Spleen (tissue), 11 donors: Measurements from ENCODE around the gene EMILIN1. TPM values are rescaled to one million over a fixed set of nuclear protein-coding genes. Genes with fewer than 3 reads are reported as not detected.

Experiments
- DNase-seq: peaks from one replicate; pipeline ENCODE4 v3.0.0-alpha.2; 2020
- H3K27ac ChIP-seq, 8 donors: fragments of 200-600 bp; sonication (generic) in 7 of 8; 1 replicate in 4 of 8; 2 replicates in 4 of 8; pipeline versions ENCODE4 v1.5.0 to v1.8.0; 2016 to 2021; ENCODE audit warnings: inconsistent platforms in 4 of 8, mild to moderate bottlenecking in 4 of 8, moderate library complexity in 1 of 8
- H3K27me3 ChIP-seq, 7 donors: fragments of 200-600 bp; sonication (generic) in 6 of 7; replicated peaks in 1 of 7; 1 replicate in 4 of 7; 2 replicates in 3 of 7; pipeline versions ENCODE4 v1.5.0 to v1.8.0; 2016 to 2021; ENCODE audit warnings: inconsistent platforms in 3 of 7, mild to moderate bottlenecking in 1 of 7
- H3K36me3 ChIP-seq, 6 donors: fragments of 200-600 bp; sonication (generic) in 5 of 6; 1 replicate in 4 of 6; 2 replicates in 2 of 6; pipeline versions ENCODE4 v1.5.0 to v1.8.0; 2016 to 2021; ENCODE audit warnings: inconsistent platforms in 2 of 6
- H3K4me1 ChIP-seq, 6 donors: fragments of 200-600 bp; sonication (generic) in 5 of 6; 1 replicate in 3 of 6; 2 replicates in 3 of 6; pipeline versions ENCODE4 v1.5.0 to v1.8.0; 2016 to 2021; ENCODE audit warnings: inconsistent platforms in 3 of 6
- H3K4me3 ChIP-seq, 8 donors: fragments of 200-600 bp; sonication (generic) in 7 of 8; 1 replicate in 4 of 8; 2 replicates in 4 of 8; pipeline versions ENCODE4 v1.5.0 to v1.8.0; 2016 to 2021; ENCODE audit warnings: inconsistent platforms in 4 of 8, mild to moderate bottlenecking in 4 of 8, moderate library complexity in 2 of 8
- H3K9me3 ChIP-seq, 8 donors: fragments of 200-600 bp; sonication (generic) in 7 of 8; 1 replicate in 4 of 8; 2 replicates in 4 of 8; pipeline versions ENCODE4 v1.5.0 to v1.8.0; 2016 to 2021; ENCODE audit warnings: inconsistent platforms in 4 of 8
- POLR2A ChIP-seq, 3 donors: fragments of 450-650 bp; IDR thresholded peaks; one replicate each; pipeline ENCODE4 v1.5.1; 2017; ENCODE audit warnings: antibody characterized with exemption in 3 of 3, mild to moderate bottlenecking in 1 of 3
- POLR2AphosphoS5 ChIP-seq, 3 donors: sonication (generic); formaldehyde crosslinking; IDR thresholded peaks; one replicate each; pipeline ENCODE4 v1.5.1; 2017; ENCODE audit warnings: antibody characterized with exemption in 3 of 3
- WGBS, 5 donors: extraction: QIAGEN DNeasy Blood & Tissue Kit in 3 of 5; methylation state at CpG; one replicate each; pipeline versions ENCODE4 v1.1.5 to v1.1.7; 2013 to 2018; 5-methylcytosine and 5-hydroxymethylcytosine counted together
- intact Hi-C: fragments of 100-400 bp; cut with DNase I; formaldehyde crosslinking; loops from one replicate; pipeline ENCODE4 v1.15.0; 2023; ENCODE audit warnings: low total_unique reads
- polyA plus RNA-seq, 3 donors: library from polyadenylated mRNA; stranded (reverse); fragments of 200-250 nt; gene quantifications; one replicate each; pipeline ENCODE4 v1.2.1, GENCODE V29; 2013
- total RNA-seq, 7 donors: library from RNA; depleted of rRNA in 3 of 7; stranded (reverse); fragments of >200 nt in 3 of 7; fragmentation: NEBNext Ultra II Directional in 4 of 7; extraction: Animal tissue kit (Norgen Biotek cat#: 25700) in 4 of 7; gene quantifications; one replicate each; pipeline versions ENCODE4 v1.1.0 to v1.2.1, GENCODE V29; 2016 to 2021
- TF ChIP-seq, protein P1 (sequence below), 11 experiments: fragments of 200-600 bp in 7 of 11; fragments of 450-650 bp in 4 of 11; sonication (generic) in 4 of 11; IDR thresholded peaks in 8 of 11; conservative IDR thresholded peaks in 3 of 11; 1 replicate in 7 of 11; 2 replicates in 4 of 11; pipeline versions ENCODE4 v1.4.0 to v1.8.0; 2016 to 2021; ENCODE audit warnings: antibody characterized with exemption in 11 of 11, inconsistent platforms in 4 of 11, mild to moderate bottlenecking in 1 of 11
- donor health status: healthy with polysubstance abuse.
- donor health status: DM: no; HTN: no; CAD: no; lungs with moderate emphysema.
- donor health status: DM: no; HTN: no; CAD: no.
- donor health status: Bipolar disorder and iron deficiency.
- donor health status: healthy.
- donor health status: DM: no; HTN: no; CAD: no.
- donor health status: DM: yes; HTN: yes; CAD: no.

The EMILIN1 gene
- total and polyA plus RNA-seq, 10 donors: 18.3 to 152 (median 105) TPM

DNA sequence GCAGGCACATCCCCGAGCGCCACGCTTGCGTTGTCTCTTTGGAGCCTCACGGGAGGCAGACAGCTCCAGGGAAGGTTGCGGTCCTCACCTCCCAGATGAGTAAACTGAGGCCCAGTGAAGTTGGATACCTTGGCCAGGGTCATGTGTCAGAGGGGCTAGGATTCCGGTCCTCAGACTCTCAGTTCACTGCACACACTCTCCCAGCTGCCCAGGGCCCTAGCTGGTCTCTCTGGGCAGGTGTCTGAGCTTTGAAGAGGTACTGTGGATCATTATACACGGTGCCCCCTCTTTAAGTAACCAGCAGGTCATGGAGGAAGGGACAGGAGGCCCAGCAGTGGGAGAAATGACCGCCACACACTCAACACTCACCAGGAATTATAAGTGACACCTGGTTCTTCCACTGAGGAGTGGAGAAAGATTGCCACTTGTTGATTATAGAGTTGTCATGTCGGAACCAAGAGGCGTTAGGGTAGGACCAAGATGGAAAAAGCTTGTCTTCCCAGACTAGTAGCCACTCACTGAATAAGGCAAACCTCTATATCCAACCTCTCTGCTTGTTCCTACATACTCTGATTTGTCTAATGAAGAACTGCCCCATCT is 45.1 kb upstream of the EMILIN1 start:
- Histone ChIP-seq H3K27ac (peak overlapping the region; percentile 81 to 90 (median 86)), H3K36me3 (peaks cover 5 to 48% (median 36%) of the 10 kb centered on the region in 6 donors), H3K4me3 (peak overlapping the region; percentile 57 to 83 (median 78)), H3K27me3 (no peaks in the 10 kb centered on the region), H3K4me1 (peaks cover 15 to 57% (median 33%) of the 10 kb centered on the region in 6 donors), H3K9me3 (no peaks in the 10 kb centered on the region)
- WGBS, 5 donors: 14 to 18% (median 17%) methylated on average over 9 to 11 of the region's 11 CpGs
- TF ChIP-seq POLR2AphosphoS5 (IDR thresholded peaks at IDR 0.05): no peak
- TF ChIP-seq, protein P1, sequence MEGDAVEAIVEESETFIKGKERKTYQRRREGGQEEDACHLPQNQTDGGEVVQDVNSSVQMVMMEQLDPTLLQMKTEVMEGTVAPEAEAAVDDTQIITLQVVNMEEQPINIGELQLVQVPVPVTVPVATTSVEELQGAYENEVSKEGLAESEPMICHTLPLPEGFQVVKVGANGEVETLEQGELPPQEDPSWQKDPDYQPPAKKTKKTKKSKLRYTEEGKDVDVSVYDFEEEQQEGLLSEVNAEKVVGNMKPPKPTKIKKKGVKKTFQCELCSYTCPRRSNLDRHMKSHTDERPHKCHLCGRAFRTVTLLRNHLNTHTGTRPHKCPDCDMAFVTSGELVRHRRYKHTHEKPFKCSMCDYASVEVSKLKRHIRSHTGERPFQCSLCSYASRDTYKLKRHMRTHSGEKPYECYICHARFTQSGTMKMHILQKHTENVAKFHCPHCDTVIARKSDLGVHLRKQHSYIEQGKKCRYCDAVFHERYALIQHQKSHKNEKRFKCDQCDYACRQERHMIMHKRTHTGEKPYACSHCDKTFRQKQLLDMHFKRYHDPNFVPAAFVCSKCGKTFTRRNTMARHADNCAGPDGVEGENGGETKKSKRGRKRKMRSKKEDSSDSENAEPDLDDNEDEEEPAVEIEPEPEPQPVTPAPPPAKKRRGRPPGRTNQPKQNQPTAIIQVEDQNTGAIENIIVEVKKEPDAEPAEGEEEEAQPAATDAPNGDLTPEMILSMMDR (IDR thresholded peaks at IDR 0.05 in 8 of 11, conservative IDR thresholded peaks at IDR 0.05 in 3 of 11): no peak
- no peak for TF ChIP-seq POLR2A (IDR thresholded peaks at IDR 0.05)
- DNase-seq: no peak
- intact Hi-C loops: no loop called here

DNA sequence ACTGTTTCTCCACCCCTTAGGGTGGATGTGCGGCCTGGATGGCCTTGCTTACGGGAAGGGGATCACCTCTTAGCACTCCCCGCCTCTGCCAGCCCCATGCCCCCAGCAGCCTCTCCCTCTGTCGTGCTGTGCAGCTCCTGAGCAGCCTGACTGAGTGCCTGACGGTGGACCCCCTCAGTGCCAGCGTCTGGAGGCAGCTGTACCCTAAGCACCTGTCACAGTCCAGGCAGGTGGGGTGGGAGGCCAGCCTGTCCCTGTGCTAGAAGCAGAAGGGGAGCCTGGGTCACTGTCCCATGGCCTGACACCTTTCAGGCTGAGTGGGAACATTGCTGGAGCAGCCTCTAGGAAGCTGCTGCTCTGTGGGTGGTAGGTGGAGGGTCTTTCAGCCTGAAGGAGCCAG is 40.4 kb upstream of the EMILIN1 start:
- Histone ChIP-seq H3K27ac (peak overlapping the region in 1 of 8 donors; percentile 14), H3K4me1 (peaks cover 11 to 60% (median 43%) of the 10 kb centered on the region in 6 donors), H3K27me3 (no peaks in the 10 kb centered on the region), H3K9me3 (no peaks in the 10 kb centered on the region), H3K4me3 (no peak overlapping the region), H3K36me3 (peaks cover 5 to 85% (median 66%) of the 10 kb centered on the region in 6 donors)
- no peak for DNase-seq
- intact Hi-C loops: no loop called here
- no peak for TF ChIP-seq POLR2AphosphoS5 (IDR thresholded peaks at IDR 0.05)
- WGBS, 5 donors: 82 to 96% (median 95%) methylated on average over 3 to 6 of the region's 6 CpGs

DNA sequence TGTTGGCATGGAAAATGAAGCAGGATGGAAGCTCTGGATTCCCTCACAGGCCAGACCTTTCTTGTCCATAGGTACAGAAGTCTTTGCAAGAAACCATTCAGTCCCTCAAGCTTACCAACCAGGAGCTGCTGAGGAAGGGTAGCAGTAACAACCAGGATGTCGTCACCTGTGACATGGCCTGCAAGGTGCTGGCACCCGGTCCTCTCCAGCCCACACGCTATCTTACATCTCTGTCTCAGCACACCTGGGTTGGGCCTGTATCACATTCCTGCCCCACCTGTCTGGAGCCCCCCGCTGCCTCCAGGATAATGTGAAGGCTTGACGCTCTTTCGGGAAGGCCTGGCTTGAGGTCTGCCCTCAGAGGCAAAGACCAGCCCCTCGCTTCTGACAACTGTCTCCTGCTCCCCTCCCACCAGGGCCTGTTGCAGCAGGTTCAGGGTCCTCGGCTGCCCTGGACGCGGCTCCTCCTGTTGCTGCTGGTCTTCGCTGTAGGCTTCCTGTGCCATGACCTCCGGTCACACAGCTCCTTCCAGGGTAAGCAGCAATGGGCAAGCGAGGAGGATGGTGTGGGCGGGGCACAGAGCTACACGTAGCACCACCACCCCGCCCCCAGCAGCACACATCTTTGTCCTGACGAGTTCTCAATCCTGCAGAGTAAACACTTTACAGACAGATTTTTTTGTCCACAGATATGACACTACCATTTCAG is 39.6 kb upstream of the EMILIN1 start:
- WGBS, 5 donors: 82 to 91% (median 87%) methylated on average over 13 to 17 of the region's 17 CpGs
- Histone ChIP-seq H3K9me3 (no peaks in the 10 kb centered on the region), H3K4me3 (no peak overlapping the region), H3K27ac (no peak overlapping the region), H3K27me3 (no peaks in the 10 kb centered on the region), H3K4me1 (peaks cover 7 to 54% (median 37%) of the 10 kb centered on the region in 6 donors), H3K36me3 (peaks cover 5 to 91% (median 66%) of the 10 kb centered on the region in 6 donors)
- intact Hi-C loops: no loop called here
- TF ChIP-seq, protein P1 (IDR thresholded peaks at IDR 0.05 in 8 of 11, conservative IDR thresholded peaks at IDR 0.05 in 3 of 11): no peak
- TF ChIP-seq POLR2AphosphoS5 (IDR thresholded peaks at IDR 0.05): peak in 1 of 3 donors; percentile 37
- TF ChIP-seq POLR2A (IDR thresholded peaks at IDR 0.05): no peak
- DNase-seq: peak; percentile 58

DNA sequence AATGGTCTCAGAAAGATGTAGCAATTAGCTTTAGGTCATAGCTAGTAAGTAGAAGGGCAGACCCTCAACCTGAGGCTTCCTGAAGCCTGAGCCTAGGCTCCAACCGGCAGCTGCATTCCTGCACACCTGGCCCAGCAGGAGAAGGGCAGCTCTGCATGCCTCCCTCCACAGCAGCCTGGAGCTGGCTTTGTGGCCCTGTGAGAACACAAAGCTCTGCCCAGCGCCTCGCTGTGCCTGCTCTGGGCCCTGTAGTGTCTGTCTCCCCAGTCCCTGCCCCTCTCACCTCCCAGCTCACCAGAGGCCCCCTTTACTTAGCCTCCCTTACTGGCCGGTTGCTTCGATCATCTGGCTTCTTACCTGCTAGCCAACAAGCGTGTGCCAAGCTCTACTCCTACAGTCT is 39.0 kb upstream of the EMILIN1 start:
- H3K27me3 ChIP-seq: no peaks in the 10 kb centered on the region
- peak overlapping the region in 1 of 8 donors; percentile 80 for H3K27ac ChIP-seq
- no peaks in the 10 kb centered on the region for H3K9me3 ChIP-seq
- H3K36me3 ChIP-seq: peaks cover 5 to 91% (median 66%) of the 10 kb centered on the region in 6 donors
- intact Hi-C loops: no loop called here
- TF ChIP-seq POLR2AphosphoS5 (IDR thresholded peaks at IDR 0.05) (no peak), POLR2A (IDR thresholded peaks at IDR 0.05) (no peak)
- TF ChIP-seq, protein P1 (IDR thresholded peaks at IDR 0.05 in 8 of 11, conservative IDR thresholded peaks at IDR 0.05 in 3 of 11): no peak
- 95 to 99% (median 97%) methylated on average over 6 of the region's 6 CpGs for WGBS, 5 donors
- no peak overlapping the region for H3K4me3 ChIP-seq
- H3K4me1 ChIP-seq: peaks cover under 1 to 48% (median 31%) of the 10 kb centered on the region in 6 donors
- peak; percentile 64 for DNase-seq
